GM19023 (cell line): ENCODE data around the gene SLMAP.

Experiments
- ATAC-seq: cut with Tn5 transposase; IDR thresholded peaks from one replicate; pipeline ENCODE4 v1.9.1; 2021; ENCODE audit warnings: mild to moderate bottlenecking, moderate library complexity; ENCODE audit not compliant: unreplicated experiment

Gene SLMAP, protein sequence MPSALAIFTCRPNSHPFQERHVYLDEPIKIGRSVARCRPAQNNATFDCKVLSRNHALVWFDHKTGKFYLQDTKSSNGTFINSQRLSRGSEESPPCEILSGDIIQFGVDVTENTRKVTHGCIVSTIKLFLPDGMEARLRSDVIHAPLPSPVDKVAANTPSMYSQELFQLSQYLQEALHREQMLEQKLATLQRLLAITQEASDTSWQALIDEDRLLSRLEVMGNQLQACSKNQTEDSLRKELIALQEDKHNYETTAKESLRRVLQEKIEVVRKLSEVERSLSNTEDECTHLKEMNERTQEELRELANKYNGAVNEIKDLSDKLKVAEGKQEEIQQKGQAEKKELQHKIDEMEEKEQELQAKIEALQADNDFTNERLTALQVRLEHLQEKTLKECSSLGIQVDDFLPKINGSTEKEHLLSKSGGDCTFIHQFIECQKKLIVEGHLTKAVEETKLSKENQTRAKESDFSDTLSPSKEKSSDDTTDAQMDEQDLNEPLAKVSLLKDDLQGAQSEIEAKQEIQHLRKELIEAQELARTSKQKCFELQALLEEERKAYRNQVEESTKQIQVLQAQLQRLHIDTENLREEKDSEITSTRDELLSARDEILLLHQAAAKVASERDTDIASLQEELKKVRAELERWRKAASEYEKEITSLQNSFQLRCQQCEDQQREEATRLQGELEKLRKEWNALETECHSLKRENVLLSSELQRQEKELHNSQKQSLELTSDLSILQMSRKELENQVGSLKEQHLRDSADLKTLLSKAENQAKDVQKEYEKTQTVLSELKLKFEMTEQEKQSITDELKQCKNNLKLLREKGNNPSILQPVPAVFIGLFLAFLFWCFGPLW

DNA sequence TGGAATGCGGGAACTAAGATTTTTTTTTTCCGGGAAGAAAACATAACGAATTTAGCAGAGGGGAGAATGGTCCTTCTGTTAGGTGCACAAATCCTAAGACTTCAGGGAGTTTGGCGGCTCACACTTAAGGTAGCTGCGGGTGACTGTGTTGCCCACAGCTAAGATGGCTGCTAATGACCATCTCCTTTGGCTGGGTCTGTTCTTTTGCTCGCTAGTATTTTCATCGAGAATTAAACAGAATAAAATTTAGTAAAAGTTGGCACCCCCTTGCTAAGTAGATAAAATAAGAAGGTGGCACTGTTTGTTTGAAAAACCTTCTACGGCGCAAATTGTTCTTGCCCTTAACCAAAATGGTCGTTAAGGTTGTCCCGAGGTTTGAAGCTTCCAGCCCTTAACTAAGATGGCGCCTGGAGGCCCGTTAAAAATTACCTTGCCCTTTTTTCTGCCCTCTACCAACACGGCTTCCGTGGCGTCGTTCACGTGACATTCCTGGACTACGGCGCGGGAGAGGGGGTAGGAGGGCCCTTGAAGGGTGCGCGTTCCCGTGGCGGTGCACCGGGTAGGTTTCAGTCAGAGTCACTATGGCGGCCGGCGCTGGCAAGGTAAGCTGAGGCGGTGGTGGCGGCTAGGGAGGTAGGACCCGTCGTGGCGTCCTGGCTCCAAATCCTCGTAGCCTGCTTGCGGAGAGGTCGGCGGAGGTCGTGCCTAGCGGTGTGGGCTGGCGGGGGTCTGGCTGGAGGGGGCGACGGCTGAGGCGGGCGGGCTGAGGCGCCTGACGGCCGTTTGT is at the start of gene SLMAP:
Gene SLMAP, plus strand, starts transcription at position 569 of the 787 bp plus-strand sequence. CDS start 1,343 bp downstream, outside the sequence.
- peak; percentile 98 for ATAC-seq

DNA sequence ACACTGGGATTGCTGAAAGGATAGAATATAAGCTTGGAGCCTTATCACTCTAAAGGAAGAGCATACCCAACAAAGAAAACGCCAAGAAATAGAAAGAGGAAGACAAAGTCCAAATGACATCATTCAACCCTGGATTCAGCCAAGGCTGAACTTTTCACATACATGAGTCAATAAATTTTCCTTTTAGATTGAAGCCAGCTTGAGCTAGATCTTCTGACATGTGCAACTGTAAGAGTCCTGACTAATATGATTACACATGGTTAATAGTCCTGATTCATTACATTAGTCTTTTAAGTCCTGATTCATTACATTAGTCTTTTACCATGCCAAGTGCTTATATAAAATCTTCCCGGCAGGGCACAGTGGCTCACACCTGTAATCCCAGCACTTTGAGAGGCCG is 49.6 kb upstream of the SLMAP start:
- ATAC-seq, result no peak

DNA sequence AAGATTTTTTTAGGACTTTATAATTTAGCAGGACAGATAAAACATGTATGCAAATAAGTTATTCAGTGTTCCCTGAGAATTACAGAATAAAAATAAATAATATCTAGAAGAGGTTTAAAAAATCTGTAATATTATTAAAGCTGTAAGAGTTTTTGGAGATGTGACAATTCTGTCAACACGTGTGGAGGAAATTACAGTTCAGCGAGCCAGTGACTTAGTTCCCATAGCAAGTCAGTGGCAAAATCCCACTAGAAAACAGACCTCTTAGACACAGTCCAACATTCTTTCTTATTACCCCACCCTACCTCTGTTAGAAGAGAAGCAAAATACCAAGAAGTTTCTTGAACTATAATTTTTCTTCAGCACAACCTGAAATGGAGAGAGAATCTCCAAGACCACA is 47.1 kb upstream of the SLMAP start:
- no peak for ATAC-seq

DNA sequence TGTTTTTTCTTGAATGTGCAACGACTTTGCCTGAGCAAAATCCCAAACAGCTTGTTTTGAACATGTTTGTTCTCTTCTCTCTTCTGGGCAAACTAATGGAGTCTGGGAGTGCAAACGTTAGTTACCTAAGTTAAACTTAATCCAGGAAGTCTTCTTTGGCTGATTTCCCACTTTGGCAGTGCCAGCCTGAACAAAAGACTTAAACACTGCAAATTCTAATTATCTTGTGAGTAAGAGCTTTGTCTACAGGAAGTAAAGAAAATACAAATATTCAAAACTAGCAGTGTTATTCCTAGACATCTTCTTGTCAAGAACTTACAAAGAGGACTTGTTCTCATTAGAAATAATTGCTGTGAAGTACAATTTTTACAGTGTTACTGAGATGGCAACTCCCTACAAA is 46.5 kb upstream of the SLMAP start:
- ATAC-seq, result no peak

DNA sequence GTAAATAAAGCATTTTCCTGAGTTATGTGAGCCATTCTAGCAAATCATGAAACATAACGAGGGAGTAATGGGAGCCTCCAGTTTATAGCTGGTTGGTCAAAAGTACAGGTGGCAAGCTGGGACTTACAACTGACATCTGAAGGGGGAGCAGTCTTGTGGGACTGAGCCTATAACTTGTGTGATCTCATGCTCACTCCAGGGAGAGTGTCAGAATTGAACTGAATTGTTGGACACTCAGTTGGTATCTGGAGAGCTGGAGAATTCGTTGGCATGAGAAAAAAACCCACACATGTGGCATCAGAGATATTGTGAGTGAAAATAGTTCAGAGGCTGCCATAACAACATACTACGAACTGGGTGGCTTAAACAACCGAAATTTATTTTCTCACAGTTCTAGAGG is 40.4 kb upstream of the SLMAP start:
- no peak for ATAC-seq

DNA sequence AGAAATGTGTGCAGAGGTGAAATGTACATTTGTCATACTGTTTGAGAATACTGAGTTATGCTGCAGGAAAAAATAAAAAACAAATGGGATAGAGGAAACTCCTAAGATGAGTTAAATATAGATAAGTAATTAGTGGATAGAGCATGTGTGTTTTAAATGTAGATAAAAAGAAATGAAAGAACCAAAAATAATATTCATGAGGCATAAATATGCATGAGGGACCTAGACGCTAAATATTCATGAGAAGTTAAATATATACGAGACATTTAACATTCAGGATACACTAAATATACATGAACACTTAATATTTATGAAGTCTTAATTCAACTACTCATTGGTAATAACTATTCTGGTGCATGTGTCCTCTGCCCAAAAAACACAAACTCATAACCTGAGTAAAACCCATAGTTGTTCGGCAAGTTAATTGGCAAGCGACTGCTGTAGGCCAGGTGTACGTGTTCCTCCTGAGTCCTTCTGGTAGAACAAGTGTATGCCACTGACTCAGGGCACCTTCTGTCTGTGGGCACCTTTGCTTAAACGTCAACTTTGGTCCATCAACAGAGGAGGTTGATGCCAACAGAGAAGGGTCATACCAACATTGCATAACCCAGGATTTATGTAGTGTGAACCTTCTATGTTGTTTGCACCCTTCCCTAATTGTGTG is 38.8 kb upstream of the SLMAP start:
- no peak for ATAC-seq

DNA sequence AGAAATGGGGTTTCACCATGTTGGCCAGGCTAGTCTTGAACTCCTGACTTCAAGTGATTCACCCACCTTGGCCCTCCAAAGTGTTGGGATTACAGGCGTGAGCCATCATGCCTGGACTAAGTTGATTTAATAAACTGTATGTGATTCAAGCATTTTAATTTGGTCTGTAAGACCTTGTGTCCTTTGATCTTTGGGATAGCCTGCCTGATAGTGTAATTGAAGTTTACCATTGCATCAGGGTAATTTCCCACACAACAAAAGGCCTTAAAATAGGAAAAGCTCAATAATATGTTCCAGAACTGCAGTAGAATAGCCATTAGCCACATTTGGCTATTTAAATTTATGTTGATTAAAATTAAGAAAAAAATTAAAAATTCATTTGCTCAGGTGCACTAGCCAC is 38.0 kb upstream of the SLMAP start:
- ATAC-seq, result no peak

DNA sequence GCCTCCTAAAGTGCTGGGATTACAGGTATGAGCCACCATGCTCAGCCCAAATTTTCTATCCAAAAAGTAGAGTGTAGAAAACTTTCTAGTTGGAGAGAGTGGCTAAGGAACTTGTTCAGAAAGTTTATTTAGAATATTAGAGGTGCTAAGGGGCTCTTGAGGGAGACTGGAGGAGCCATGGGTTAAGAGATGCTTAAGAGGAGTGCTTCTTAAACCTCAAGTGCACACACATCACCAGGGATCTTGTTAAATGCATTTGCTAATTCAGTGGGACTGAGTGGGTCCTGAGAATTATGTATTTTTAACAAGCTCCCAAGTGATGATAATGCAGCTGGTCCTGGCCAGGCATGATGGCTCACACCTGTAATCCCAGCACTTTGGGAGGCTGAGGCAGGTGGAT is 29.7 kb upstream of the SLMAP start:
- ATAC-seq, result no peak

DNA sequence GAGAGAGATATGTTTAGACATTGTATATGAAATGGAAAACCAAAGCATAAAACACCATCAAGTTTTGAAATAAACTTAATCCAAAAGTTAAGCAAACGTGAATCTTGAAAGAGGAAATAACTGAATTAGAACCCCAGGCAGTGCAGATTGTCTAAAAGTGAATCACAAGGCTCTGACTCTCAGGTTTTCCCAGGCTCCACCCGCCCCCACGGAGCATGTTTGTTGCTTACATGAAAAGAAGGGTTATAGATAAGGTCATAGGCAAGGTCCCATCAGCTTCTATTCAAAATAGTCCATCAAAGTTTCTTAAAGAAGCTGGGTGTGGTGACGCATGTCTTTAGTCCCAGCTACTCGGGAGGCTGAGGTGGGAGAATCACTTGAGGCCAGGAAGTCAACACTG is 29.0 kb upstream of the SLMAP start:
- ATAC-seq, result no peak

DNA sequence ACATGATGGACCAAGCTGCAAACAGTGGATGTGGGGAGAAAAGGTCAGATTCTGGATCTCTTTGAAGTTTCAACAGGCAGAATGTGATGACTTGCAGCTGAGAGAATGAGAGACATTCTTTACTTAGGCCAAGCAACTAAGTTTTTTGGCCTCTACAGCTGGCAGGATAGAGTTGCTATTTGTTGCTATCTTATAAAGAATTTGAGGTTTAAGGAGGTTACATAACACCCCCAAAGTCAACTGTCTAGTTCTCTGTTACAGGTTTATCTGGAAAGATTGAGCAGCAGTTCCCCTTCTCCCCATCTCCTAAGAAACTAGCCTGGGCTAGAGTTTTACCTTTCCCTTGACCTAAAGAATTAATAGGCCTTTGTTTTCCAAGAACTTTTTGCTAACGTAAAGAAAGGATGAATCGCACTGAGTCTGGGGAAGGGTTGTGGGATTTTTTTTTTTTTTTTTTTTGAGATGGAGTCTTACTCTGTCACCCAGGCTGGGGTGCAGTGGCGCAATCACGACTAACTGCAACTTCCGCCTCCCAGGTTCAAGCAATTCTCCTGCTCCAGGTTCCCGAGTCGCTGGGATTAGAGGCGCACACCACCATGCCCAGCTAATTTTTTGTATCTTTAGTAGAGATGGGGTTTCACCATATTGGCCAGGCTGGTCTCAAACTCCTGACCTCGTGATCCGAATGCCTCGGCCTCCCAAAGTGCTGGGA is 26.6 kb upstream of the SLMAP start:
- ATAC-seq, result no peak

DNA sequence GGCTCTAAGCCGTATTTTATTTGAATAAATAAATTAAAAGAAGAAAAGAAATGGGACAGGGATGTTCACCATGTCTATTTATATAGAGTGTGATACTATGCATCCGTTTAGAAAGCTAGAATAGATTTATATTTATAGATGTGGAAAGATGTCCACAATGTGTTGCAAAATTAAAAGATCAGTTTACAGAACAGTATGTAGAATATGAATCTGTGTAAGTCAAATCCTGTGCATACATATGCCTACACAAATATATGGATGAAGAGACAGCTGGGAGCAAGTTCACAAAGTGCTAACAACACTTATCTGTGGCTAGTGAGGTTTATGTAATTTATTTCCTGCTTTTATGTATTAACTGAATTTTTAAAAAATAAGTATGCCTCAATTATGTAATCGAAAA is 25.4 kb upstream of the SLMAP start:
- no peak for ATAC-seq

DNA sequence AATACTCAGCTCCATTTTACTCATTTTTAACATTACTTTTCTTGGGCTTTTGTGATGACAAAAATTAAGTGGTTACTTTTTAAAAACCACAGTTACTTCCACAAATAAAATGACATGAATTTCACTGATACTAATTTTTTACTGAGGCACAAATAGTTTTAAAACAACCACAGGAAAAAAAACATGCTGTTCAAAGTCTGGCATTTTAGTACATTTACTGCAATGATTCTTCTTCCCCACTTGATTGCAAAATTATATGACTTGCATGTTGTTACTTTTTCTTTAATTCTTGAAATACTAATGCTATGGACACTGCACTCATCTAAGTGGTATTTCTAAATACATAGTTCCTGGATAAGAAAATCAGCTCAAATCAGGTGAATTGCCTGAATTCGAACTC is 24.8 kb upstream of the SLMAP start:
- ATAC-seq, result no peak

DNA sequence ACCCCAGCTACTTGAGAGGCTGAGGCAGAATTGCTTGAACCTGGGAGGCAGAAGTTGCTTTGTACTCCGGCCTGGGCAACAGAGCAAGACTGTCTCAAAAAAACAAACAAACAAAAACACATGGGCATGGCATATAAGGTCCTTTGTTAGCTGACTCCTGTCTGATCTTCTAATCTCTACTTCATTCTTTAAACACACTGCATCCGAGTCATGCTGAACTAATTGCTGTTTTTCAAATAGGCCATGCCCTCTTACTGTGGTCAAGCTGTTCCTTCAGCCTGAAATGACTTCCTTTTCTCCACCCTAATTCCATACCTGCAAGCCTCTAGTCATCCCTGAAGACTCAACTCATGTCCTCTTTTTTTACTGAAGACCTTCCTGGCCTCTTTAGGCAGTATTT is 22.3 kb upstream of the SLMAP start:
- ATAC-seq, result no peak

DNA sequence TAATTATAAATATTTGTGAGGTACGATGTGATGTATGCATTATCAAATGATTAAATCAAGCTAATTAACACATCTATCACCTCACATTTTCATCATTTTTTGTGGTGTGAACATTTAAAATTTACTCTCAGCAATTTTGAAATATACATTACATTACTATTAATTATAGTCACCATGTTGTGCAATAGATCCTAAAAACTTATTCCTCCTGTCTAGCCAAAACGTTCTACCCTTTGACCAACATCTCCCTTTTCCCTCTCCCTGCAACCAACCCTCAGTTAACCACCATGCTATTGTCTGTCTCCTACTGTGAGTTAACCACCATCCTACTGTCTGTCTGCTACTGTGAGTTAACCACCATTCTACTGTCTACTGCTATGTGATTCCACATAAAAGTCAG is 20.7 kb upstream of the SLMAP start:
- no peak for ATAC-seq

DNA sequence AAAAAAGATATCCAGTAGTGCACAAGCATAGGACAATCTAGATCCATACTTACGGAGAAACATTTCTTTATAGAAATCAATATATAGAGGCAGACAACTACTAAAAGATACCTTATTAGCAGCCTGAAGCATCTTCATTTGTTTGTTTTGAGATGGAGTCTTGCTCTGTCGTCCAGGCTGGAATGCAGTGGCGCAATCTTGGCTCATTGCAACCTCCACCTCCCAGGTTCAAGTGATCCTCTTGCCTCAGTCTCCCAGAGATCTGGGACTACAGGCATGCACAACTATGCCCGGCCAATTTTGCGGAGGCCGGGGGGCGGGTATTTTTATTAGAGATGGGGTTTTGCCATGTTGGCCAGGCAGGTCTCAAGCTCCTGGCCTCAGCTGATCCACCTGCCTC is 18.3 kb upstream of the SLMAP start:
- ATAC-seq, result no peak

DNA sequence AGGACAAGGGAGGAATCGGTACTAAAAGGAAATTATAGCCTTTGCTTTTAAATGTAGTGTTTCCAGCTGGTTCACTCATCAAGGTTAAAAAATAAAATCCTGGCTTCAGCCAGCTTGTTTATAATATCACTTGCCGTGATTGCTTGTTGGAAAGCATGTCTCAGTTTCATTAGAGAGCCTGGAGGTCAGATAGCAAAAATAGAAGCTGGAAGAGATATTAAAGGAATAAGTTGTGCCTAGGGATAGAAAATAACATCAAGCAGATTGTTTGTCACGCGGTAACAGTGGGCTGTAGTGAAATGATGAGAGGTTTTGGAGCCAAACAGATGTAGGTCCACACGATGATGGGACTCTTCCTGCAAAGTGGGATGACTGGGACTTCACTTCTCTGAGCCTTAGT is 17.7 kb upstream of the SLMAP start:
- ATAC-seq, result no peak

DNA sequence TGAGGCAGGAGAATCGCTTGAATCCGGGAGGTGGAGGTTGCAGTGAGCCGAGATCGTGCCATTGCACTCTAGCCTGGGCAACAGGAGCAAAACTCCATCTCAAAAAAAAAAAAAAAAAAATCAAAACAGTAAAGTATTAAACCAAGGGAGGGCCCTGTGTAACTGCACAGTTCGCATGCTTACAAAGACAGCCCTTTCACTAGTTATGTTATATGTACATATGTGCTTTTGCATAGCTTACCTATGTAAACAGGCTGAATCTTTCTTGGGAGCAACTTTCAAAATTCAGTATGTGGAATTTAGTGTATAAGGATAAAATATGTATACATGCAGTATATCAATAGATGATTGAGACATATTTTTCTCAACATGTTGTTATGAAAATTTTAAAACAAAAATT is 16.1 kb upstream of the SLMAP start:
- ATAC-seq, result no peak

DNA sequence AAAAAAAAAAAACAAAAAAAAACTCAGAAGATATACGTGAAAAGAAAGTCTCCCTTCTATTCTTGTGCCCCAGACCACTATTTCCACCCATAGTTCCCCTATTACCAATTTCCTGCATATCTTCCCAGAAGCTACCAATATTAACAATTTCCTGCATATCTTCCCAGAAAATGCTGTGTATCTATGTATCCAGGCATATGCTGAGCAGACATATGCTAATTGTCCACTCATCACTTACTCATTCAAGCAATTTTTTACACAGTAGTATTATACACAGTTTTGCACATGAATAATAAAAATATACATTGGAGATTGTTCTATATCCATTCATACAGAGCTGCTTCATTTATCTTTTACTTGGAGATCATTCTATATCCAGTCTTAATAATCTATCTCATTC is 12.6 kb upstream of the SLMAP start:
- ATAC-seq, result no peak

DNA sequence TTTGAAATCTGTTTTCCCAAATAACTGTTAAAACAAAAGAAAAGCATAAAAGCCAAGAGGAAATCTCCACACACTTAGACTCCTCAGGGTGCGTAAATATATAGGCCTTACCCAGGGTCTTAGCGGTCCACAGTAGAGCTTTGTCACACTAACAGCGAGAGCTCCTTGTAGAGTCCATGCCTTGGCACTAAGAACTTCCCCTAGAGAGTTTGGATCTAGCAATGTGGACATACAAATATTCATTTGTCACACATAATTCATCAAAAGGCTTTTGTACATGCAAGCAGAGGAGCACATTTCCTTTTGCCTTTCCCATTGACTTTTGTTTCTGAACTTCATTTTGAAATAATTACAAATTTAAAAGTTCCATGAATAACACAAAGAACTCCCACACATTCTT is 11.0 kb upstream of the SLMAP start:
- no peak for ATAC-seq
